Hepatic stellate cell (primary cell): Measurements from ENCODE around the gene CD163L1.

Source experiments
- DNase-seq: peaks from one replicate; pipeline ENCODE4 v3.0.0; 2011; ENCODE audit warnings: low spot score

CD163L1 gene

DNA sequence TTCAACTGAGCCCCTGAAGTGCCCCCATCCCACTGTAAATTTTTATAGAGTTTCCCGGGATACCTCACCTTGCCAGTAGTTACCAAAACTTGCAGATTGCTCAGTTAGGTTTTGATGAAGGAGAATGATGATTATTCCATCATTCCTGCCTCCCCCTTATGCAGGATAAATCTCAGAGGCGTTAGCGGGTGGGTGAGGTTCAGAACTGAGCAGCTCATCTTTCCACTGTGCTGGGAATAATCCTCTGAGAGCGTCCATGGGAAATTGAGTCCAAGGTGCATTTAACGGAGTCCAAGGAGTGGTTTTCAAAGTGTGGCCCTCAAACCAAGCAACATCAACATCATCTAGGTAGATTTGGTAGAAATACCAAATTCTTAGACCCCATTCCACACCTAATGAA lies 121.4 kb downstream of the CD163L1 start:
- DNase-seq: no peak

DNA sequence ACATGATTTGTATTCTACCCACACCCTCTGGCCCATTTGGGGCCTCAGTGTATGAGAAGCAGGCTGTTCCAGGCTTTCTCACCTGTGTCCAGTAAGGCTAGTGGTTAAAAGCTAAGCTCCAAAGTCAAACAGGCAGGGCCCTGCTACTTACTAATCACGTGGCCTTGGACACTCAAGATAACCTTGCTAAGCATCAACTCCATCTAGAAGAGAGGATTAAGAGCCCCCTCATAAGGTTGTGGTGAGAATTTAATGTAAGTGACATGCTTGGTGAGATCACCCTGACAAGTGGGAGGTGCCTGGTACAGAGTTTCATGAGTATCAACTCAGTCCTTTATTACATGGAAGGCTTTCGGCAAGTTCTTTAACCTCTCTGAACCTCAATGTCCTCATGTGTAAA lies 122.3 kb downstream of the CD163L1 start:
- DNase-seq: no peak

DNA sequence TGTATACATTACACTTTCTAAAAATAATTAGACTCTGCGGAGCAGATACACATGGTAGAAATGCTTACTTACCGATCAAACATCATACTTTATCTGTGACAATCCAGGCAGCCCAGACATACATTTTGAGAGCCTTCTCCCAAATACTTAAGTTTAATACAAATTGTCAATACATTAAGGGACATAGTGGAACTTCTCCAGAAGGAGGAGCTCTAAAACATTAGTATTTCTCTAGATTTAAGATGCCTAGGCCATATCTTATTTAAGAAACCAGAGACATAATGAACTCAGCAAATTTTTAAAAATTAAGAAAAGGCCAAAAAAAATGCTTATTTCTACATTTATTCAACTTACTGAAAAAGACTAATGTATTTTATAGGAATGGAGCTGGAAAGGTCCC lies 124.0 kb downstream of the CD163L1 start:
- no peak for DNase-seq

DNA sequence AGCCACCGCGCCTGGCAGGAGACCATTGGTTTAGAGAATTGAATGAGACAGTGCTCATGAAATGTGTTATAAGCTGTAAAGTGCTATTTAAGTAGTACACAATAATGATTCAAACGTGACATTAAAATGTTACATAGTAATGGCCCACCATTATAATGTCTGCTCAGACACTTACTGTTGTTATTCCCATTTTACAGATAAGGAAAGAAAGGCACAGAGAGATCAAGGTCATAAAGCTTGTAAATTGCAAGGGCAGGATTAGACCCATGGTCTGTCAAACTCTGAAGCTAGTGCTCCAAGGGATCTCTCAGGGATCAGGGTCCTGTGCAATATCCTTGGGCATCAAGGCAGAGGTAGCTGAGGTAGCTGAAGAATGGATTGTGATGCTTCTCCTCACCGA lies 133.9 kb downstream of the CD163L1 start:
- DNase-seq: no peak
